H1 (cell line): ENCODE measurements around the gene GABRB2. TPM values are rescaled to one million over a fixed set of nuclear protein-coding genes. Genes with fewer than 3 reads are reported as not detected.

Source experiments
- CTCF ChIA-PET: fragments of 300-600 bp; sonication (Branson Sonifier 250); formaldehyde crosslinking; loops from one replicate; lab custom pipeline; 2021; ENCODE audit not compliant: partially characterized antibody; lab: Charles Lee
- POLR2A ChIA-PET: fragments of 300-600 bp; sonication (Branson Sonifier 250); formaldehyde crosslinking; loops from one replicate; lab custom pipeline; 2021; ENCODE audit warnings: inconsistent platforms; ENCODE audit not compliant: partially characterized antibody; lab: Charles Lee
- DNase-seq, 2 experiments: peaks; one replicate each; pipeline versions ENCODE4 v3.0.0 to v3.0.0-alpha.2; 2010 to 2022; ENCODE audit warnings: low spot score in 2 of 2, low read depth in 1 of 2, mixed read lengths in 1 of 2
- FAIRE-seq: peaks from 2 replicates; lab custom pipeline; 2011; peaks lifted over from hg19 to GRCh38; lab: Jason Lieb, UNC
- H2AFZ ChIP-seq: 2 replicates; pipeline ENCODE4 v1.8.1; 2012; ENCODE audit warnings: low read length, inconsistent platforms
- H2AK5ac ChIP-seq: 2 replicates; pipeline ENCODE4 v1.6.1; 2013; ENCODE audit warnings: low read depth, low read length
- H2BK120ac ChIP-seq: replicated peaks from 2 replicates; pipeline ENCODE3; 2013; ENCODE audit warnings: low read depth, low read length, inconsistent platforms
- H2BK12ac ChIP-seq: 2 replicates; pipeline ENCODE4 v1.6.1; 2013; ENCODE audit warnings: low read depth, low read length
- H2BK15ac ChIP-seq: 2 replicates; pipeline ENCODE4 v1.6.1; 2013; ENCODE audit warnings: low read length
- H2BK20ac ChIP-seq: 2 replicates; pipeline ENCODE4 v1.6.1; 2013; ENCODE audit warnings: low read length
- H2BK5ac ChIP-seq: 2 replicates; pipeline ENCODE4 v1.6.1; 2013; ENCODE audit warnings: low read depth, low read length
- H3K14ac ChIP-seq: 2 replicates; pipeline ENCODE4 v1.6.1; 2013; ENCODE audit warnings: inconsistent platforms; ENCODE audit not compliant: insufficient read length
- H3K18ac ChIP-seq: 2 replicates; pipeline ENCODE4 v1.6.1; 2013; ENCODE audit warnings: low read length; ENCODE audit errors: extremely low read depth
- H3K23ac ChIP-seq: 2 replicates; pipeline ENCODE4 v1.6.1; 2013; ENCODE audit warnings: inconsistent platforms; ENCODE audit not compliant: insufficient read length
- H3K23me2 ChIP-seq: 2 replicates; pipeline ENCODE4 v1.6.1; 2013; ENCODE audit warnings: low read depth, low read length
- H3K27ac ChIP-seq: 2 replicates; pipeline ENCODE4 v1.6.1; 2011; ENCODE audit warnings: low read depth, low read length, inconsistent platforms
- H3K27me3 ChIP-seq, 4 experiments: replicated peaks in 1 of 4; 1 replicate in 1 of 4; 2 replicates in 3 of 4; pipeline versions ENCODE4 v1.6.1 to v1.8.1; 2011 to 2013; ENCODE audit warnings: low read length in 3 of 4, mild to moderate bottlenecking in 3 of 4, inconsistent platforms in 2 of 4, mixed read lengths in 2 of 4, moderate library complexity in 1 of 4; ENCODE audit not compliant: control insufficient read depth in 3 of 4, insufficient read depth in 3 of 4; ENCODE audit errors: extremely low read depth in 1 of 4
- H3K36me3 ChIP-seq, 4 experiments: 2 replicates each; pipeline versions ENCODE4 v1.6.1 to v1.8.1; 2011 to 2013; ENCODE audit warnings: mild to moderate bottlenecking in 4 of 4, low read length in 3 of 4, moderate library complexity in 2 of 4, control low read depth in 1 of 4, inconsistent platforms in 1 of 4; ENCODE audit not compliant: insufficient read depth in 4 of 4, control insufficient read depth in 2 of 4
- H3K4ac ChIP-seq: replicated peaks from 2 replicates; pipeline ENCODE3; 2013; ENCODE audit warnings: low read length, low read depth, mixed read lengths, inconsistent platforms; ENCODE audit not compliant: insufficient read length
- H3K4me1 ChIP-seq, 4 experiments: replicated peaks in 1 of 4; 1 replicate in 1 of 4; 2 replicates in 3 of 4; pipeline versions ENCODE4 v1.6.1 to v1.8.1; 2011 to 2013; ENCODE audit warnings: low read length in 3 of 4, inconsistent platforms in 2 of 4, mixed read lengths in 1 of 4; ENCODE audit not compliant: insufficient read depth in 4 of 4, control insufficient read depth in 3 of 4
- H3K4me2 ChIP-seq, 2 experiments: 2 replicates each; pipeline versions ENCODE4 v1.6.1 to v1.8.1; 2011 to 2013; ENCODE audit warnings: low read depth in 2 of 2, low read length in 2 of 2, control low read depth in 1 of 2, inconsistent platforms in 1 of 2, mild to moderate bottlenecking in 1 of 2; ENCODE audit not compliant: insufficient read depth in 1 of 2
- H3K4me3 ChIP-seq, 4 experiments: fragments of 200-600, 300-600 bp in 1 of 4; sonication (generic), shearing (Covaris generic), sonication (Bioruptor Twin) in 1 of 4; 2 replicates each; pipeline versions ENCODE4 v1.5.1 to v1.8.1; 2011 to 2016; ENCODE audit warnings: low read length in 4 of 4, low read depth in 3 of 4, control low read depth in 2 of 4, inconsistent platforms in 2 of 4, mild to moderate bottlenecking in 2 of 4, mixed read lengths in 1 of 4, moderate library complexity in 1 of 4; ENCODE audit not compliant: insufficient read depth in 2 of 4; ENCODE audit errors: extremely low read depth in 1 of 4
- H3K56ac ChIP-seq: replicated peaks from 2 replicates; pipeline ENCODE3; 2013; ENCODE audit warnings: low read depth, mild to moderate bottlenecking, mixed read lengths, low read length, inconsistent platforms; ENCODE audit not compliant: insufficient read length
- H3K79me1 ChIP-seq: 2 replicates; pipeline ENCODE4 v1.6.1; 2013; ENCODE audit warnings: low read depth, low read length, control low read depth
- H3K79me2 ChIP-seq, 2 experiments: 2 replicates each; pipeline versions ENCODE4 v1.6.1 to v1.8.1; 2012 to 2013; ENCODE audit warnings: low read length in 2 of 2, mild to moderate bottlenecking in 2 of 2, inconsistent platforms in 1 of 2; ENCODE audit not compliant: insufficient read depth in 2 of 2, control insufficient read depth in 1 of 2
- H3K9ac ChIP-seq, 4 experiments: replicated peaks in 1 of 4; 1 replicate in 1 of 4; 2 replicates in 3 of 4; pipeline versions ENCODE4 v1.6.1 to v1.8.1; 2011 to 2013; ENCODE audit warnings: low read depth in 3 of 4, low read length in 3 of 4, control low read depth in 2 of 4, mild to moderate bottlenecking in 2 of 4, moderate library complexity in 2 of 4, inconsistent platforms in 1 of 4; ENCODE audit errors: extremely low read depth in 1 of 4
- H3K9me3 ChIP-seq, 2 experiments: 2 replicates each; pipeline versions ENCODE4 v1.6.1 to v1.8.1; 2012 to 2013; ENCODE audit warnings: mild to moderate bottlenecking in 2 of 2, moderate library complexity in 2 of 2, control low read depth in 1 of 2, inconsistent platforms in 1 of 2, low read depth in 1 of 2, low read length in 1 of 2, mixed read lengths in 1 of 2; ENCODE audit not compliant: insufficient read depth in 2 of 2
- H4K20me1 ChIP-seq, 2 experiments: replicated peaks in 1 of 2; 2 replicates each; pipeline versions ENCODE3 to v1.8.1; 2011 to 2013; ENCODE audit warnings: inconsistent platforms in 2 of 2, low read length in 2 of 2, mild to moderate bottlenecking in 1 of 2; ENCODE audit not compliant: insufficient read depth in 2 of 2, control insufficient read depth in 1 of 2
- H4K5ac ChIP-seq: 2 replicates; pipeline ENCODE4 v1.6.1; 2013; ENCODE audit warnings: low read length, low read depth, mixed read lengths, inconsistent platforms; ENCODE audit not compliant: insufficient read length
- H4K8ac ChIP-seq: 2 replicates; pipeline ENCODE4 v1.8.0; 2013; ENCODE audit warnings: mild to moderate bottlenecking, moderate library complexity, low read length, inconsistent platforms; ENCODE audit not compliant: insufficient read depth; ENCODE audit errors: extremely low read depth
- H4K91ac ChIP-seq: replicated peaks from 2 replicates; pipeline ENCODE3; 2013; ENCODE audit warnings: low read length, mixed read lengths, inconsistent platforms; ENCODE audit not compliant: insufficient read length
- ATF3 ChIP-seq: IDR thresholded peaks from 2 replicates; pipeline ENCODE4 v1.6.1; 2011; ENCODE audit warnings: low read depth, mild to moderate bottlenecking, low read length; ENCODE audit not compliant: insufficient read depth
- CBX8 ChIP-seq: fragments of 300-800, 300-1000 bp; sonication (generic); IDR thresholded peaks from 2 replicates; pipeline ENCODE4 v1.7.1; 2016; ENCODE audit warnings: low read depth, low read length, borderline replicate concordance
- CHD1 ChIP-seq: IDR thresholded peaks from 2 replicates; pipeline ENCODE4 v1.6.1; 2012; ENCODE audit warnings: low read depth, low read length, improper control_type of control experiment
- HDAC6 ChIP-seq: IDR thresholded peaks from one replicate; pipeline ENCODE4 v1.7.1; 2012; ENCODE audit warnings: low read depth, mild to moderate bottlenecking, inconsistent platforms, low read length, moderate library complexity
- JUND ChIP-seq: IDR thresholded peaks from 2 replicates; pipeline ENCODE4 v1.6.1; 2011; ENCODE audit warnings: mild to moderate bottlenecking, improper control_type of control experiment, low read length
- RBBP5 ChIP-seq: IDR thresholded peaks from 2 replicates; pipeline ENCODE4 v1.7.1; 2012; ENCODE audit warnings: low read depth, mild to moderate bottlenecking, inconsistent platforms, low read length, moderate library complexity, borderline replicate concordance
- SAP30 ChIP-seq: fragments of 300-600 bp; sonication (generic); IDR thresholded peaks from 2 replicates; pipeline ENCODE4 v1.7.1; 2012; ENCODE audit warnings: low read length, moderate library complexity, mild to moderate bottlenecking, inconsistent platforms; ENCODE audit not compliant: insufficient read depth, insufficient replicate concordance
- SIX5 ChIP-seq: IDR thresholded peaks from 2 replicates; pipeline ENCODE4 v1.6.1; 2011; ENCODE audit warnings: mild to moderate bottlenecking, low read depth, low read length
- TEAD4 ChIP-seq: IDR thresholded peaks from 2 replicates; pipeline ENCODE4 v1.6.1; 2012; ENCODE audit warnings: low read depth, low read length, inconsistent platforms, mixed read lengths
- WGBS, 2 experiments: shearing (Covaris generic) in 1 of 2; methylation state at CpG; one replicate each; pipeline versions ENCODE4 v1.1.6 to v1.1.7; 2013 to 2015; ENCODE audit warnings: low lambda C conversion rate in 2 of 2, mixed read lengths in 2 of 2, inconsistent platforms in 1 of 2, low coverage in 1 of 2, missing lambda C conversion rate in 1 of 2; ENCODE audit not compliant: insufficient replicate concordance in 2 of 2, insufficient coverage in 1 of 2, insufficient read length in 1 of 2; ENCODE audit errors: extremely low coverage in 1 of 2, missing lambda C conversion rate in 1 of 2; 5-methylcytosine and 5-hydroxymethylcytosine counted together
- polyA plus RNA-seq, 7 experiments: library from polyadenylated mRNA; depleted of rRNA in 3 of 7; stranded (reverse) in 5 of 7; unstranded in 2 of 7; fragments of >200 nt in 5 of 7; fragments of 200-250 nt in 2 of 7; gene quantifications; 1 replicate in 5 of 7; 2 replicates in 1 of 7; 4 replicates in 1 of 7; pipeline versions ENCODE4 v1.2.1 to v1.2.3, GENCODE V29; 2011 to 2013; ENCODE audit warnings: missing spikeins in 2 of 7, mixed read lengths in 2 of 7
- total RNA-seq: library from RNA; stranded (reverse); fragmentation: NEBNext Ultra II Directional; extraction: Animal tissue kit (Norgen Biotek cat#: 25700); gene quantifications from 2 replicates; pipeline ENCODE4 v1.2.1, GENCODE V29; 2021

The GABRB2 gene
- total and polyA plus RNA-seq, 2 of the 8 experiments (the other 6 are each of a cell fraction or from before 2014, with no cell fraction given), result 0.54 to 1.9 TPM

DNA sequence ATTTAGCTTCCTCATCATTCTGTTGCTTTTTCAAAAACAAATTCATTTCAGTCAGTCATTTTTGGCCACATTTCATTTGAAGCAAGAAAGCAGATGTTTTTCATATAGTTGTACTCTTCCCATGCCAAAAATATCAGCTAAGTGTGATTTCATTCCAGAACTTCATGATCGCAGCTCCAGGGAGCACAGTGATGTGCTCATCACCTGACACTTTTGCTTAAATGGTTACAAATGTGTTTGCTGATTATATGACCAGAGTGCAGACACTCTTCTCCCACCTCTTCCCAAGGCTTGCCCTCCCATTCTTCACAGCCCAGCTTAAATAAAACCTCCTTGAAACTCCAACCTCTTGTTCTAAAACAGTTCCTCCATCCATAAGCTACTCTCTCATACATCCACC, 32.6 kb downstream of the GABRB2 start:
- Histone ChIP-seq H3K14ac (no peak overlapping the region), H3K27ac (no peak overlapping the region), H3K36me3 (no peaks in the 10 kb centered on the region), H2BK12ac (no peak overlapping the region), H4K8ac (no peak overlapping the region), H3K23me2 (no peaks in the 10 kb centered on the region), H3K27me3 (no peaks in the 10 kb centered on the region), H3K79me2 (no peaks in the 10 kb centered on the region), H4K20me1 (no peaks in the 10 kb centered on the region), H2AK5ac (no peak overlapping the region), H3K18ac (no peak overlapping the region), H3K9me3 (no peaks in the 10 kb centered on the region; a peak in 1 of 4 replicates), H3K23ac (no peak overlapping the region), H3K4ac (no peak overlapping the region), H3K56ac (no peak overlapping the region)
- no peak for FAIRE-seq
- 92% methylated on average over 1 of the region's 1 CpG; no CpG with 5 or more reads in 1 of the 2 experiments for WGBS, 2 experiments
- DNase-seq, result no peak
- POLR2A ChIA-PET, result no interaction called here
- TF ChIP-seq CBX8 (no peak), RBBP5 (no peak), SAP30 (no peak), JUND (no peak), SIX5 (no peak), CHD1 (no peak), TEAD4 (no peak), HDAC6 (no peak), ATF3 (no peak)
- TF ChIP-seq, all 59 proteins: peak for 0
- Histone ChIP-seq H3K4me3 (no peak overlapping the region), H3K79me1 (no peaks in the 10 kb centered on the region), H4K5ac (no peak overlapping the region), H2BK5ac (no peak overlapping the region), H2BK15ac (no peak overlapping the region), H4K91ac (no peak overlapping the region), H3K4me1 (no peaks in the 10 kb centered on the region), H2AFZ (no peak overlapping the region), H2BK120ac (no peak overlapping the region), H3K9ac (no peak overlapping the region), H2BK20ac (no peak overlapping the region), H3K4me2 (no peak overlapping the region)
- CTCF ChIA-PET, result no interaction called here
